HG02678 (cell line): ENCODE data around the gene NCS1.

Experiments
- ATAC-seq: cut with Tn5 transposase; IDR thresholded peaks from one replicate; pipeline ENCODE4 v1.9.1; 2021; ENCODE audit warnings: mild to moderate bottlenecking, moderate library complexity; ENCODE audit not compliant: unreplicated experiment

The NCS1 gene

GRCh38 chr9:130147198-130147597, 25.0 kb upstream of the NCS1 start:
- no peak for ATAC-seq

GRCh38 chr9:130147910-130148309, 24.3 kb upstream of the NCS1 start:
- no peak for ATAC-seq

GRCh38 chr9:130149031-130149430, 23.2 kb upstream of the NCS1 start:
- ATAC-seq, result no peak

GRCh38 chr9:130149654-130150286, 22.4 kb upstream of the NCS1 start:
- no peak for ATAC-seq

GRCh38 chr9:130150779-130151382, 21.3 kb upstream of the NCS1 start:
- ATAC-seq, result no peak

GRCh38 chr9:130154816-130155215, 17.4 kb upstream of the NCS1 start:
- no peak for ATAC-seq

GRCh38 chr9:130155647-130156046, 16.6 kb upstream of the NCS1 start:
- ATAC-seq, result no peak

- ATAC-seq, result no peak
These were observed 15.5 kb upstream of the NCS1 start for GRCh38 chr9:130156672-130157071.

- ATAC-seq, result no peak
These were observed 15.1 kb upstream of the NCS1 start for GRCh38 chr9:130157079-130157478.

GRCh38 chr9:130158001-130158400, 14.2 kb upstream of the NCS1 start:
- no peak for ATAC-seq

- ATAC-seq, result no peak
These were observed 13.1 kb upstream of the NCS1 start for GRCh38 chr9:130159057-130159456.

GRCh38 chr9:130159915-130160670, 12.1 kb upstream of the NCS1 start:
- no peak for ATAC-seq

- no peak for ATAC-seq
These were observed 11.2 kb upstream of the NCS1 start for GRCh38 chr9:130160862-130161470.

- ATAC-seq, result no peak
These were observed 6.6 kb upstream of the NCS1 start for GRCh38 chr9:130165579-130165978.

- no peak for ATAC-seq
These were observed 5.8 kb upstream of the NCS1 start for GRCh38 chr9:130166399-130166798.

- ATAC-seq, result no peak
These were observed 4.3 kb upstream of the NCS1 start for GRCh38 chr9:130167927-130168326.

GRCh38 chr9:130171226-130172148, 717 bp upstream of the NCS1 start:
- ATAC-seq, result no peak

- ATAC-seq, result no peak
These were observed 858 bp downstream of the NCS1 start for GRCh38 chr9:130172858-130173665.

- no peak for ATAC-seq
These were observed 1.4 kb downstream of the NCS1 start for GRCh38 chr9:130173666-130173983.

GRCh38 chr9:130174025-130174424, 1.8 kb downstream of the NCS1 start:
- ATAC-seq, result no peak
